Hepatocyte (in vitro differentiated cells): ENCODE data around the gene RAB8A. TPM values are rescaled to one million over a fixed set of nuclear protein-coding genes. Genes with fewer than 3 reads are reported as not detected.

ENCODE experiments used
- DNase-seq: peaks from one replicate; pipeline ENCODE4 v3.0.0-alpha.2; 2016; ENCODE audit warnings: low spot score
- H2AFZ ChIP-seq: fragments of 200-600 bp; sonication (generic); 2 replicates; pipeline ENCODE4 v1.6.0; 2016; ENCODE audit warnings: antibody characterized with exemption, mild to moderate bottlenecking
- H3K27ac ChIP-seq: fragments of 200-600 bp; sonication (generic); 2 replicates; pipeline ENCODE4 v1.5.1; 2016; ENCODE audit warnings: mild to moderate bottlenecking
- H3K27me3 ChIP-seq: fragments of 200-600 bp; sonication (generic); 2 replicates; pipeline ENCODE4 v1.6.1; 2016
- H3K36me3 ChIP-seq: fragments of 200-600 bp; sonication (generic); replicated peaks from 2 replicates; pipeline ENCODE4 v1.5.1; 2016; ENCODE audit warnings: low read depth; ENCODE audit not compliant: insufficient read depth
- H3K4me1 ChIP-seq: fragments of 200-600 bp; sonication (generic); 2 replicates; pipeline ENCODE4 v1.5.1; 2016; ENCODE audit warnings: mild to moderate bottlenecking, moderate library complexity; ENCODE audit not compliant: insufficient read depth
- H3K4me2 ChIP-seq: fragments of 200-600 bp; sonication (generic); 2 replicates; pipeline ENCODE4 v1.6.0; 2016
- H3K4me3 ChIP-seq: fragments of 200-600 bp; sonication (generic); 2 replicates; pipeline ENCODE4 v1.5.1; 2016; ENCODE audit warnings: mild to moderate bottlenecking
- H3K79me2 ChIP-seq: fragments of 200-600 bp; sonication (generic); 2 replicates; pipeline ENCODE4 v1.6.0; 2017; ENCODE audit warnings: mild to moderate bottlenecking
- H3K9me2 ChIP-seq: fragments of 200-600 bp; sonication (generic); replicated peaks from 2 replicates; pipeline ENCODE4 v1.6.0; 2017; ENCODE audit warnings: mild to moderate bottlenecking; ENCODE audit not compliant: insufficient read depth
- H3K9me3 ChIP-seq: fragments of 200-600 bp; sonication (generic); 2 replicates; pipeline ENCODE4 v1.5.1; 2016; ENCODE audit warnings: low read depth, mild to moderate bottlenecking
- H4K20me1 ChIP-seq: fragments of 200-600 bp; sonication (generic); 2 replicates; pipeline ENCODE4 v1.6.0; 2016; ENCODE audit warnings: mild to moderate bottlenecking; ENCODE audit not compliant: insufficient read depth, poor library complexity, severe bottlenecking
- EZH2 ChIP-seq: fragments of 200-600 bp; sonication (generic); IDR thresholded peaks from 2 replicates; pipeline ENCODE4 v1.6.1; 2016; ENCODE audit warnings: antibody characterized with exemption, mild to moderate bottlenecking, borderline replicate concordance
- EZH2phosphoT487 ChIP-seq: fragments of 200-600 bp; sonication (generic); IDR thresholded peaks from one replicate; pipeline ENCODE4 v1.6.1; 2018; ENCODE audit warnings: antibody characterized with exemption, mild to moderate bottlenecking, low read depth, moderate library complexity; ENCODE audit not compliant: unreplicated experiment, severe bottlenecking
- WGBS: methylation state at CpG from one replicate; pipeline ENCODE4 v1.1.6; 2016; ENCODE audit warnings: low lambda C conversion rate; ENCODE audit errors: missing lambda C conversion rate; 5-methylcytosine and 5-hydroxymethylcytosine counted together
- polyA plus RNA-seq: library from polyadenylated mRNA; unstranded; fragments of >200 nt; fragmentation: Nextera tagmentation; extraction: Ambion mirVana; gene quantifications from 2 replicates; pipeline ENCODE4 v1.2.1, GENCODE V29; 2016
- total RNA-seq: library from RNA; depleted of rRNA; stranded (reverse); fragments of >200 nt; gene quantifications from 2 replicates; pipeline ENCODE4 v1.2.3, GENCODE V29; 2014
- TF ChIP-seq, protein P1 (sequence below): fragments of 200-600 bp; sonication (generic); IDR thresholded peaks from 2 replicates; pipeline ENCODE4 v1.5.1; 2016; ENCODE audit warnings: antibody characterized with exemption, mild to moderate bottlenecking; ENCODE audit not compliant: poor library complexity

RAB8A gene
- total and polyA plus RNA-seq, 2 experiments from 2014 or later = 60.2 to 89.5 TPM

DNA sequence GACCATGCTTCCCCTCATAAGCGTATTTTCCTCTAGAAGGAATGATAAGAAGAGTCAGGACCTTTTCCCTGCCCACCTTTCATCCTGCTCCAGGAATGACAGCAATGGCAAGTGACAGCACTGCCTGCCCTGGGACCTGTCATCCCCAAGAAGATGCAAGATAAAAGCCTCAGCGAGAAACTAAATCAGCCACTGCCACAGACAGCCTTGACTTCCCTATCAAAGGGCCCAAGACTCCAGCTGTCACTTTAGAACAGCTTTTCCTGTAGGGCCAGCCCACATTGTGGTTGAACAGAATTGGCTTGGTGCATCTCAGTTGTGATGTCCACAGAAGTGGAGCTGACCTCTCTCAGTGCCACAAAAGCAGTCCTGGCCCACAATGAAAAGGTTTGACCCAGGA, 1.1 kb downstream of the RAB8A start:
- TF ChIP-seq EZH2 (no peak), EZH2phosphoT487 (no peak)
- TF ChIP-seq, protein P1, sequence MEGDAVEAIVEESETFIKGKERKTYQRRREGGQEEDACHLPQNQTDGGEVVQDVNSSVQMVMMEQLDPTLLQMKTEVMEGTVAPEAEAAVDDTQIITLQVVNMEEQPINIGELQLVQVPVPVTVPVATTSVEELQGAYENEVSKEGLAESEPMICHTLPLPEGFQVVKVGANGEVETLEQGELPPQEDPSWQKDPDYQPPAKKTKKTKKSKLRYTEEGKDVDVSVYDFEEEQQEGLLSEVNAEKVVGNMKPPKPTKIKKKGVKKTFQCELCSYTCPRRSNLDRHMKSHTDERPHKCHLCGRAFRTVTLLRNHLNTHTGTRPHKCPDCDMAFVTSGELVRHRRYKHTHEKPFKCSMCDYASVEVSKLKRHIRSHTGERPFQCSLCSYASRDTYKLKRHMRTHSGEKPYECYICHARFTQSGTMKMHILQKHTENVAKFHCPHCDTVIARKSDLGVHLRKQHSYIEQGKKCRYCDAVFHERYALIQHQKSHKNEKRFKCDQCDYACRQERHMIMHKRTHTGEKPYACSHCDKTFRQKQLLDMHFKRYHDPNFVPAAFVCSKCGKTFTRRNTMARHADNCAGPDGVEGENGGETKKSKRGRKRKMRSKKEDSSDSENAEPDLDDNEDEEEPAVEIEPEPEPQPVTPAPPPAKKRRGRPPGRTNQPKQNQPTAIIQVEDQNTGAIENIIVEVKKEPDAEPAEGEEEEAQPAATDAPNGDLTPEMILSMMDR = no peak
- Histone ChIP-seq H3K4me3 (peak overlapping the region; percentile 59), H3K9me2 (no peaks in the 10 kb centered on the region), H3K27me3 (no peaks in the 10 kb centered on the region), H3K36me3 (no peaks in the 10 kb centered on the region), H3K4me1 (peaks cover 12% of the 10 kb centered on the region), H3K9me3 (no peaks in the 10 kb centered on the region), H4K20me1 (peaks cover 9% of the 10 kb centered on the region), H3K4me2 (peak overlapping the region; percentile 95), H3K27ac (peak overlapping the region; percentile 84), H2AFZ (no peak overlapping the region), H3K79me2 (peaks cover 56% of the 10 kb centered on the region)
- no peak for DNase-seq
- 61% methylated on average over 2 of the region's 2 CpGs for WGBS

DNA sequence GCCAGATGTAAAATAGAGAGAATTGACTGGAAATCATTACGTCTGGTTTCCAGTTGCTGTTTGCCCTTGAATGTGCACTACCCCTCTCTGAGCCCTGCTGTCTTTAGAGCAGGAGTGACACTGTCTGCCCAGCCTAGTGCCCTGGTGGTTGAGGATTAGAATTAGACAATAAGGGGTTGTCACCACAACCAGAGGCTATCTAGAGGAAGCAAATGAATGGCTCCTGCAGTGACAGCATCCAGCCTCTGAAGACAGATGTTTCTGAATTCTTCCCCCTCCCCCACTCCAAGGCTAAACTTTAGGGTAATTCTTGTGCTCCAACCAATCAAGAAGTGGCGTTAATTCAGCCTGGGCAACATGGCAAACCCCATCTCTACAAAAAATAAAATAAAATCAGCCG, 2.0 kb downstream of the RAB8A start:
- Histone ChIP-seq H3K9me3 (no peaks in the 10 kb centered on the region), H4K20me1 (peaks cover 9% of the 10 kb centered on the region), H3K4me3 (no peak overlapping the region), H3K36me3 (no peaks in the 10 kb centered on the region), H3K79me2 (peaks cover 56% of the 10 kb centered on the region), H3K4me1 (peaks cover 12% of the 10 kb centered on the region), H2AFZ (no peak overlapping the region), H3K27me3 (no peaks in the 10 kb centered on the region), H3K9me2 (no peaks in the 10 kb centered on the region), H3K4me2 (peak overlapping the region; percentile 95), H3K27ac (no peak overlapping the region)
- 98% methylated on average over 3 of the region's 3 CpGs for WGBS
- TF ChIP-seq, protein P1 = no peak
- TF ChIP-seq EZH2 = no peak
- TF ChIP-seq EZH2phosphoT487 = no peak
- DNase-seq = no peak

- peaks cover 56% of the 10 kb centered on the region for H3K79me2 ChIP-seq
- TF ChIP-seq EZH2 = no peak
- TF ChIP-seq, protein P1 = no peak
- TF ChIP-seq EZH2phosphoT487 = no peak
- peak overlapping the region; percentile 26 for H3K4me2 ChIP-seq
Observed at GRCh38 chr19:16115301-16116039, 3.8 kb downstream of the RAB8A start.

More at GRCh38 chr19:16115301-16116039, 3.8 kb downstream of the RAB8A start:
- Histone ChIP-seq H3K27ac (peak overlapping the region; percentile 50), H3K4me3 (no peak overlapping the region), H4K20me1 (peaks cover 9% of the 10 kb centered on the region), H3K27me3 (no peaks in the 10 kb centered on the region), H3K9me2 (no peaks in the 10 kb centered on the region), H3K4me1 (peaks cover 12% of the 10 kb centered on the region), H2AFZ (no peak overlapping the region), H3K9me3 (no peaks in the 10 kb centered on the region), H3K36me3 (no peaks in the 10 kb centered on the region)
- 93% methylated on average over 9 of the region's 9 CpGs for WGBS
- DNase-seq = no peak
